Activated naive CD8-positive, alpha-beta T cell treated with anti-CD3 and anti-CD28 coated beads for 36 hours (primary cell): ENCODE results near the gene APLP2. TPM values are rescaled to one million over a fixed set of nuclear protein-coding genes. Genes with fewer than 3 reads are reported as not detected.

Source experiments
- DNase-seq: peaks from one replicate; pipeline ENCODE4 v3.0.0; 2021
- H3K27ac Mint-ChIP-seq: one replicate; pipeline ENCODE4 v1.8.0; 2022; ENCODE audit warnings: mild to moderate bottlenecking, moderate library complexity, mixed read lengths
- H3K27me3 Mint-ChIP-seq: one replicate; pipeline ENCODE4 v1.8.0; 2022; ENCODE audit warnings: mild to moderate bottlenecking, mixed read lengths
- H3K36me3 Mint-ChIP-seq: one replicate; pipeline ENCODE4 v1.8.0; 2021; ENCODE audit warnings: mild to moderate bottlenecking, mixed read lengths
- H3K4me1 Mint-ChIP-seq: one replicate; pipeline ENCODE4 v1.8.0; 2021; ENCODE audit warnings: mixed read lengths
- H3K4me3 Mint-ChIP-seq: one replicate; pipeline ENCODE4 v1.8.0; 2022; ENCODE audit warnings: mild to moderate bottlenecking, moderate library complexity, mixed read lengths
- H3K9me3 Mint-ChIP-seq: one replicate; pipeline ENCODE4 v1.8.0; 2022; ENCODE audit warnings: mixed read lengths
- total RNA-seq, 2 experiments: library from RNA; stranded (reverse); gene quantifications; one replicate each; pipeline ENCODE4 v1.2.3, GENCODE V29; 2021

APLP2 gene
- total RNA-seq, 2 experiments from 2014 or later = 26.5 to 29.7 TPM

DNA sequence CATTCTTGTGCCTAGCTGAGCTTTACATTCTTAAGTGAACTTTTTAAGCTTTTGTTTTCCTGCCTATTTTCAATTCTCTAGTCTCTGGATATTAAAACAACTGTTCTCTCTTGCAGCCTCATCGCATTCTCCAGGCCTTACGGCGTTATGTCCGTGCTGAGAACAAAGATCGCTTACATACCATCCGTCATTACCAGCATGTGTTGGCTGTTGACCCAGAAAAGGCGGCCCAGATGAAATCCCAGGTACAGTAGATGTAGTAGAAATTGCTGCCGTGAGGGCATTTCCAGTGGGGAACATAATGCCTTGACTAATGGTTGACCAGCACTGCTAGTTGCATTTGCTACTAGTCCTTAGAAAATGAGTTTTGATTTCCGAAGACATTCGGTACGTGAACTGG is 60.2 kb downstream of the APLP2 start:
- no peaks in the 10 kb centered on the region for H3K9me3 Mint-ChIP-seq
- no peak overlapping the region for H3K4me3 Mint-ChIP-seq
- H3K36me3 Mint-ChIP-seq = peaks cover 12% of the 10 kb centered on the region
- peaks cover 3% of the 10 kb centered on the region for H3K4me1 Mint-ChIP-seq
- DNase-seq = no peak
- H3K27me3 Mint-ChIP-seq = no peaks in the 10 kb centered on the region
- no peak overlapping the region for H3K27ac Mint-ChIP-seq

DNA sequence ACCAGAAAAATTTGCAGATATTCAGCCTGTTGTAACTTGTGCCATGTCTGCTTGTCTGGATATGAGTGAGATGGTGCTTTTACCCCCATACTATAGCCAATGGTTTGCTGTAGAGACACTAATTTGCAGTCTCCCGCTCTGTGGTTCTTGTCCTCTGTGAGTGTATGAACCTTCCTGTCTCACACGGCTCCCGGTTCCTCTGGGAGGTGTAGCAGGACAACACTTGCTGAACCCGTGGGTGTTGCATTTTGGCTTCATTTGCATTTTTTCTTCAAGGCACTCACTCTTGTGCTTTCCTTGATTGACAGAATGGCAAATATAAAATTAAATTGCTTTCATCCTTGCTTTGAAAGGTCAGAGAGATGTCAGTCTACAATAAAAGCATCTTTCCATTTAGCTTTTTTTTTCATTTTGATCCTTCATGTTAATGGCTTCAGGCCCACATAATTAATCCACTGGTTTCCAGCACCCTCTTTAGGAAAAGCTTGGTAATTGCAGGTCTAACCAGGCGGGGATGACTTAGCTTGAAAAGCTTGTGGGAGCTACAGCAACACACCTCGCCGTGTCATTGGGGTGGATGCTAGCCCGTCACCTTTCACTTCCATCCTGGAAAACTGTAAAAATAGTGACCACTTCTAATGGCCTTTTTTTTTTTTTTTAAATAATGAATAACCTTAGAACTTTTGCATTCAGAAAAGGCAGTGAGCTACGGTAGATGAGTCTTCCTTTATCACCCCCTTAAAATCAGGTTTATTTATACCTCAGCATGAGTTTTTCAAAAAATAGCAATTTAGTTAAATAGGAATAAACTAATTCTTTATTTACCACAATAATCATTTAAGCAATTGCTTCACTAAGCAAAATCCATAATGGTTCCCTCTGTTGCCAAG is 62.5 kb downstream of the APLP2 start:
- Mint-ChIP-seq H3K36me3 (peaks cover 15% of the 10 kb centered on the region), H3K27me3 (no peaks in the 10 kb centered on the region), H3K4me1 (peaks cover 3% of the 10 kb centered on the region), H3K9me3 (no peaks in the 10 kb centered on the region), H3K27ac (no peak overlapping the region), H3K4me3 (no peak overlapping the region)
- peak; percentile 32 for DNase-seq

DNA sequence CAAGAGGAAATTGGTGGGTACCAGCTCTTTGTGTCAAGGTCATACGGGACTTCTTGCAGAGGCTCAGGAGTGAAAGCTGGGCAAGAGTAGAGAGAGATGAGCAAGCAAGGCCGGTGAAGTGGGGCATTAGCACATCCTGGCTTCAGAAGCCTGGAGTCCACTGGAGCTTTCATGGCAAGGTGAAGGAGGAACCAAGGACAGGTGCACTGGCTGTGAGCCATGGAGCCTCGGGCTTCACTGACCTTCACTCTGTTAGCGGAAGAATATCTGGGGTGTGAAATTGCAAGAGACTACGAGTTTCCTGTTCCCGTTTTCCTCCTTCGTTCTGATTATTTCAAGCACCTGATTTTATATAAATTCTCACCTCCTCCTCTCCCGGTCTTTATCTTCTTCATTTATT is 64.0 kb downstream of the APLP2 start:
- Mint-ChIP-seq H3K4me3 (no peak overlapping the region), H3K36me3 (peaks cover 16% of the 10 kb centered on the region), H3K27ac (no peak overlapping the region), H3K4me1 (peaks cover 3% of the 10 kb centered on the region), H3K27me3 (no peaks in the 10 kb centered on the region), H3K9me3 (no peaks in the 10 kb centered on the region)
- DNase-seq = no peak

DNA sequence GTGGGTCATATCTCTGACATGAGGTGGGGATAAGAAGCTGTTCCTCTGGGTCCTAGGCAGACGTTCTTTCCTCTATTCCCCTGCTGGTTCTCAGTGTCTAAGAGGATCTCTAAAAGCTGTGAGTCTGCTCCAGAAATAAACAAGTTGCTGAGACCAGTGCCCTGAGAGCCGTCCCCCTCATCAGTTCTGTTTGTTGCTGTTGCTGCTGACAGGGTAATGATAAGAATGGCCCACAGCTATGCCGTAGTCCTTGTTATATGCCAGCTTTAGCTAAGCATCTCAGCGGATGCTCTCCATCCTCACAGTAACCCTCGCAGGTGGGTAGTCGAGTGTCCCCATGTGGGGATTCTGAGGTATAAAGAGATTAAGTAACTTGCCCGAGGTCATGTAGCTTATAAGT is 66.4 kb downstream of the APLP2 start:
- H3K27me3 Mint-ChIP-seq = no peaks in the 10 kb centered on the region
- no peak overlapping the region for H3K4me3 Mint-ChIP-seq
- no peak for DNase-seq
- H3K4me1 Mint-ChIP-seq = peaks cover 3% of the 10 kb centered on the region
- H3K27ac Mint-ChIP-seq = no peak overlapping the region
- peaks cover 15% of the 10 kb centered on the region for H3K36me3 Mint-ChIP-seq
- no peaks in the 10 kb centered on the region for H3K9me3 Mint-ChIP-seq

DNA sequence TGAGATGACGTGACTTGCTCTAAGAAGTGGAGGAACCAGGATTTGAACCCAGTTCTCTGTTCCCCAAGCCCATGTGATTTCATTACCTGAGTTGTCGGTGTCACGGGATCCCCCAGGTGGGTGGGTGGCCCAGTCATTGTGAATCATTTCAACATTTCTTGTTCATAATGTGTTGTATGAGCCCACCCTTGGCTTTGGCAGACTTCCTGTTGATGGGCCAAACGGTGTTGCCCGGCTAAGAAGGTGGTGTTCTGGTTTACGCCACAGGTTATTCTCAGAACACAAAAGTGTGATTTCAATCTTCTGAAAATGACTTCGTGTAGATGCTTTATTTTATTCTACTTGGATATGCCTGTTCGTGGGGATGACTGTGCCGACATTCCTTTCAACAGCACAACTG is 68.3 kb downstream of the APLP2 start:
- no peak for DNase-seq

DNA sequence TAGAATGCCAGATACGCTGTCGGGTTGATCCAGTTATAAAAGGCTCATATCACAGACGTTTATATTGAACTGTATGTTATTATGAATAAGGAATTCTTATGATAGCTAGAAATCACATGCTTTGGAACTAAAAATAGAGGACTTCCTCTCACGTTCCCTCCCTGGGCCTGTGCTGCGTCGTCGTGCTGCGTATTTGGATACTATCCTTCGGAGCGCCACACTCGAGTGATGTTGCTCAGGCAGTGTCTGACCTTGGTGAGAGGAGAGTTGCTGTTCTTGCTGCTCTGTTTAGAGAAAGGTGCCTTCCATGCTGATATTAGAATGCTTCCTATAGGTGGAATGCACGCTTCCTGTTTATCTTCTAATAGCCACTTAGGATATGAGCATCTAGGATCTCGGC is 69.7 kb downstream of the APLP2 start:
- no peak for DNase-seq
- Mint-ChIP-seq H3K4me1 (no peaks in the 10 kb centered on the region), H3K4me3 (no peak overlapping the region), H3K36me3 (peaks cover 12% of the 10 kb centered on the region), H3K9me3 (no peaks in the 10 kb centered on the region), H3K27me3 (no peaks in the 10 kb centered on the region), H3K27ac (no peak overlapping the region)

More for the DNA sequence above, 68.3 kb downstream of the APLP2 start:
- H3K27me3 Mint-ChIP-seq = no peaks in the 10 kb centered on the region
- no peaks in the 10 kb centered on the region for H3K4me1 Mint-ChIP-seq
- no peak overlapping the region for H3K27ac Mint-ChIP-seq
- H3K4me3 Mint-ChIP-seq = no peak overlapping the region
- H3K36me3 Mint-ChIP-seq = peaks cover 15% of the 10 kb centered on the region
- no peaks in the 10 kb centered on the region for H3K9me3 Mint-ChIP-seq

DNA sequence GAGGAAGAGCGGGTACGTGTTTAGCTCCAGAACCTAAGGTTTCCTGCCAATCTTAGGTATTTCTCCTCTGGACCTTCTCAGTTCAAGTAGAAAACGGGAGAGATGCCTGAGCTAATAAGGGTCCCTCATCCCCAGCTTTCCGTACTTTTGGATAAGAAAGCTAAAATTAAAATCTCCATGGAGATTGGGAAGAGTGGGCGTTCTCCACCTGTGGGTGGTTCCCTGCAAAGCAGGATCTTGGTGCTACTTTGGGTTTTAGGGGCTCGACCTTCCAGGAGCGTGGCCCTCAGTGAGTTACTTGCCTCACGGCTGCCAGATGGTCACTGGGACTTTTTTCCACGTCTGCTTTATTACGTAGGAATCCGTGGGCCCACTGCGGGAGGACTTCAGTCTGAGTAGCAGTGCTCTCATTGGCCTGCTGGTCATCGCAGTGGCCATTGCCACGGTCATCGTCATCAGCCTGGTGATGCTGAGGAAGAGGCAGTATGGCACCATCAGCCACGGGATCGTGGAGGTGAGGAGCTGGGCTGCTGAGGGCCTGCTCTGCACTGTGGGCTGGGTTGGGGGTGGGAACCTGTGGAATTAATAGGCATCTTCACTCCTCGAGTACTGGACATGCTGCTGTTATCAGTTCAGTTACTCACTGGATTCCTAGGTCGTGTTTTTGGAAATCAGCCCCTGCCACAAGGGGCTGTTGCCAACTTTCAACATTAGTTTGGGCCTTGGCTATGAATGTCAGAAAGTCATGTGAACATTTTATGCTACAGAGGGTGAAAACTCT is 72.1 kb downstream of the APLP2 start:
- Mint-ChIP-seq H3K9me3 (no peaks in the 10 kb centered on the region), H3K4me3 (no peak overlapping the region), H3K27me3 (no peaks in the 10 kb centered on the region), H3K36me3 (peaks cover 8% of the 10 kb centered on the region), H3K4me1 (peaks cover 6% of the 10 kb centered on the region), H3K27ac (no peak overlapping the region)
- no peak for DNase-seq

DNA sequence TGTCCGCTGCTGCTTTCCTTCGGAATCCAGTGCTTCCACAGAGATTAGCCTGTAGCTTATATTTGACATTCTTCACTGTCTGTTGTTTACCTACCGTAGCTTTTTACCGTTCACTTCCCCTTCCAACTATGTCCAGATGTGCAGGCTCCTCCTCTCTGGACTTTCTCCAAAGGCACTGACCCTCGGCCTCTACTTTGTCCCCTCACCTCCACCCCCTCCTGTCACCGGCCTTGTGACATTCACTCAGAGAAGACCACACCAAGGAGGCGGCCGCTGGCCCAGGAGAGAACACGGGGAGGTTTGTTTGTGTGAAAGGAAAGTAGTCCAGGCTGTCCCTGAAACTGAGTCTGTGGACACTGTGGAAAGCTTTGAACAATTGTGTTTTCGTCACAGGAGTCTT is 74.4 kb downstream of the APLP2 start:
- Mint-ChIP-seq H3K36me3 (peaks cover 6% of the 10 kb centered on the region), H3K27me3 (no peaks in the 10 kb centered on the region), H3K9me3 (no peaks in the 10 kb centered on the region), H3K4me1 (peaks cover 11% of the 10 kb centered on the region), H3K27ac (no peak overlapping the region), H3K4me3 (no peak overlapping the region)
- no peak for DNase-seq

DNA sequence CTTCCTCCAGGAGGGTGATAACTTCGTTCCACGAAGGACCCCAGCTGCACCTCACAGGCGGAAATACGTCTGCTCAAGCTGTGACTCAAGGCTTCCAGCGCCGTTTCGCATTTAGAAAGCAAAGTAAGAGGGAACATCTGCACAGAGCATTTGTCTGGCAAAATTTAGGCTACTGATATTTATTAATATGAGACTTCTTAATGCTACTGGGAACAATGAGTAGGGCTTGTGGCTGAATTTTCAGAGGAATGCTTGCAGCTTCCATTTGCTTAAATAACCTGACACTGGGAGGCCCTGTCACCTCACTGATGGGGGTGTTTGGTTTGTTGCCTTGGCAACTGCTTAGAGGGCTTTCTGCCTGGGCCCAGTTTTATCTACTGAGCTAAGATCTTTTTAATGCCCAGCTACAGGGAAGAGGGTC is 75.2 kb downstream of the APLP2 start:
- no peak overlapping the region for H3K4me3 Mint-ChIP-seq
- no peaks in the 10 kb centered on the region for H3K27me3 Mint-ChIP-seq
- DNase-seq = no peak
- no peaks in the 10 kb centered on the region for H3K9me3 Mint-ChIP-seq
- peaks cover 11% of the 10 kb centered on the region for H3K4me1 Mint-ChIP-seq
- no peak overlapping the region for H3K27ac Mint-ChIP-seq
- peaks cover 6% of the 10 kb centered on the region for H3K36me3 Mint-ChIP-seq

DNA sequence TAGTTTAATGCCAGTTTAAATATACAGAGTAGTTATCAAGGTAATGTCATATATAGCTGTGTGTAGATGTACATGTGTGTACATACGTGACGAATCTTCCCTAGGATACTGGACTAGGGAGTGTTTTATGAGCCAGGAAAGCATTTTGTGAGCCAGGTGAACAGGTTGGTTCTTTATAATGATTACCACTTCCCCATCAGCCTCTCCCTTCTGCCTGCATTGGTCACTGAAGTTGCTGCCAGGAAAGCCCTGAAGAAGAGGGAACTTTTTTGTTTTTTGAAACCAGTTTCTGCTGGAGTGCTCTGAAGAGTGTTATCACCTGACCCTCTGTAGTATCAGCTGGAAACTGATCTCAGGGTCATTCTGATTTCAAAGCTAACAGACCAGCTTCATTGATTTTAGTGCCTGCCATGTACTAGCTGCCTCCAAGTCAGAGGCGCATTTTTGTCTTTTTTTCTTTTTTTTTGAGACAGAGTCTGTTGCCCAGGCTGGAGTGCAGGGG is 75.7 kb downstream of the APLP2 start:
- Mint-ChIP-seq H3K27ac (no peak overlapping the region), H3K4me1 (peaks cover 11% of the 10 kb centered on the region), H3K9me3 (no peaks in the 10 kb centered on the region), H3K27me3 (no peaks in the 10 kb centered on the region), H3K4me3 (no peak overlapping the region), H3K36me3 (peaks cover 4% of the 10 kb centered on the region)
- no peak for DNase-seq

DNA sequence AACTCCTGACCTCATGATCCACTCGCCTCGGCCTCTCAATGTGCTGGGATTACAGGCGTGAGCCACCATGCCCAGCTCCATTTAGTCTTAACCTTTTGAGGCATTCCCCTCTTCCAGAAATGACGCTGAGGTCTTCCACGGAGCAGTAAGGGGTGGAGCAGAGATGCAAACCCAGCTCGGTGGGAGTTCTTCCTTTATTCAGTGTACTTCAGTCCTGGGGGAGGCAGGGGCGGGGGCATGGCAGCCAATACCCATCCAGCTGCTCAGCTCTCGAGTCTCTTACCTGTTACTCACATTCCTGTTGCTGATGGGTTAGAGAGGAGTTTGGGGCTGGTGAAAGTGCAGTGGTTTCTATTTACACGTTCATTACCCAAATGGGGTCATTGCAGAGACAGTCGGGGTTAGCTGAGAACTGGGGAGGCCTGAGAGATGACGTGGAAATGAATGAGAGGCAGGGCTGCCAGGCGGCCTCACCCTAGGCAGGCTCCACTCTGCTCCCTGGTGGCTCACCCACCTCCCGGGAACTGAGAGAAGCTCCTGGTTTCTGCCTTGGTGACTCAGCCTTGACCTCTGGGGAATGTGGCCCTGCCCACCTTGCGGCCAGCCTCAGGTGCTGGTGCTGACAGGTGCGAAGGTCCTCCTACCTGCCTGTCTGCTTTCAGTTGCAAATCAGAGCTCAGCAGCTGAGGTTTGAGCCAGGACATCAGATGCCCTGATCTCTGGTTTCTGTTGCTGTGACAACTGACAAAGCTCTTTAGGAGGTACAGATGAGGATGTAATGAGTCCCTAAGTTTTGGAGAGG is 76.5 kb downstream of the APLP2 start:
- Mint-ChIP-seq H3K9me3 (no peaks in the 10 kb centered on the region), H3K4me3 (no peak overlapping the region), H3K27ac (no peak overlapping the region), H3K27me3 (no peaks in the 10 kb centered on the region), H3K36me3 (peaks cover 4% of the 10 kb centered on the region), H3K4me1 (peaks cover 11% of the 10 kb centered on the region)
- no peak for DNase-seq

DNA sequence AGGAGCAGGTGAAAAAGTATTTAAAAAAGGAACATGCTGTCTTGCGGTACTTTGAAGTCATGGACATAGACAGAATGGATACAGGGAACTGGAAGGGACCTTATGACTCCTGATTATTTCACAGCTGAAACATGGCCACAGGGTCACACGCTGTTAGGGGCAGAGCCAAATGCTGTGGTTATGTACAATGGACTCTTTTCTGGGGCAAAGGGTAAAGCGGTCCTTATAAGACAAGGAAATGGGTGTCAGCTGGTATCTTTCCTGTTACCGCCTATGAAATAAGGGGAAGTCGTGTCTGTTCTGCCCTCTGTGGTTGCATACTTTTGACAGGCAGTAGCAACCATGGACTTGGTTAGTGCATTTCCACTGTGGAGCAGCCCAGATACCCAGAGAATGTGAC is 77.1 kb downstream of the APLP2 start:
- no peak overlapping the region for H3K4me3 Mint-ChIP-seq

DNA sequence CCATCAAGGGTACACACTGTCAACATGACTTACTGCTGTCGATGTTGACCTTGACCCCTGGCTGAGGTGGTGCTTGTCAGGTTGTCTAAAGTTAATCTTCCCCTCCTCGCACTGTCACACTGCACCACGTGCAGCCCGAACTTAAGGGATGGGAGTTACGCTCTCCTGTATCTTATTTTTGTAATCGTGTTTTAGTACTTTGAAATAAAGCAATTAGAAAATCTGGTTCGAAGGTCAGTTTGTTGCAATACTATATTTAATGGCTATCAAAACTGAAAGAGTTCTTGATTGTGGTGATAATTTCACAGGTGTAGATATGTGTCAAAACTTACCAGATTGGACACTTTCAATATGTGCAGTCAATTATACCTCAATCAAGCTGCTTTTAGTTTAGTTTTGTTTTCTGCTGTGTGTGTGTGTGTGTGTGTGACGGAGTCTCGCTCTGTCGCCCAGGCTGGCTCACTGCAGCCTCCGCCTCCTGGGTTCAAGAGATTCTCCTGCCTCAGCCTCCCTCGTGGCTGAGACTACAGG is 79.2 kb downstream of the APLP2 start:
- no peaks in the 10 kb centered on the region for H3K27me3 Mint-ChIP-seq
- peaks cover 11% of the 10 kb centered on the region for H3K4me1 Mint-ChIP-seq
- H3K4me3 Mint-ChIP-seq = no peak overlapping the region
- no peak for DNase-seq
- no peak overlapping the region for H3K27ac Mint-ChIP-seq
- no peaks in the 10 kb centered on the region for H3K9me3 Mint-ChIP-seq
- peaks cover 2% of the 10 kb centered on the region for H3K36me3 Mint-ChIP-seq

More for the DNA sequence above, 77.1 kb downstream of the APLP2 start:
- DNase-seq = no peak
- Mint-ChIP-seq H3K9me3 (no peaks in the 10 kb centered on the region), H3K27me3 (no peaks in the 10 kb centered on the region), H3K27ac (no peak overlapping the region), H3K4me1 (peaks cover 11% of the 10 kb centered on the region), H3K36me3 (peaks cover 4% of the 10 kb centered on the region)

DNA sequence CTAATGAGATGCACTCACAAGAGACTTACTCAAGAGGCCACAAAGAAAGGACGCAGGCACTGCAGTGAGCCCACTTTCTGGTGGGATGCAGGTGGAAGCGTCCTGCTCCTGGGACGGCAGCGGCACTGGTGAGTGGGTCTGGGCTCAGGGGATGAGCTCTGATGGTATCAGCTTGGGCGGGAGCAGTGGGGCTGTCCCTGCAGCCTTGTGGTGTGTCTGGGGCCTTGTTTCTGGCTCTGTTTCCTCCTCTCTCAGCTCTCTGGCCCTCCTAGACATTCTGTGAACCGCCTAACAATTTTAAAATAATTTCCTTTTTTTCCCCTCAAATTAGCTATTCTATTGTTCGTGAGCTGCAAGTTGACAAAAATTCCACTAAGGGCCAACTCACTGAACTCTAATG is 81.1 kb downstream of the APLP2 start:
- Mint-ChIP-seq H3K4me1 (peaks cover 11% of the 10 kb centered on the region), H3K4me3 (no peak overlapping the region), H3K36me3 (no peaks in the 10 kb centered on the region), H3K27me3 (no peaks in the 10 kb centered on the region), H3K9me3 (no peaks in the 10 kb centered on the region), H3K27ac (no peak overlapping the region)
- DNase-seq = no peak
